Measurements from ENCODE around the gene SCPEP1.

Gene SCPEP1

GRCh38 chr17:57001541-57001940, 23.6 kb downstream of the SCPEP1 start:
- Mint-ChIP-seq H3K36me3 (no peaks in the 10 kb centered on the region), H3K4me3 (no peak overlapping the region), H3K27me3 (no peaks in the 10 kb centered on the region), H3K27ac (no peak overlapping the region), H3K9me3 (no peaks in the 10 kb centered on the region), H3K4me1 (peaks cover 9% of the 10 kb centered on the region)
- DNase-seq: no peak
- CTCF ChIA-PET: interaction anchor here (0.6 to 1.2 kb wide), 2 partner anchors 10 to 1725 kb away, joined by 3 read pairs; no protein-coding TSS in a partner anchor

- Mint-ChIP-seq H3K4me3 (no peak overlapping the region), H3K27me3 (no peaks in the 10 kb centered on the region), H3K4me1 (peaks cover 9% of the 10 kb centered on the region), H3K9me3 (no peaks in the 10 kb centered on the region), H3K27ac (no peak overlapping the region), H3K36me3 (no peaks in the 10 kb centered on the region)
- DNase-seq: no peak
- CTCF ChIA-PET: no interaction called here
Measured at GRCh38 chr17:57002904-57003303, 25.0 kb downstream of the SCPEP1 start.

GRCh38 chr17:57004944-57005579, 27.1 kb downstream of the SCPEP1 start:
- peaks cover 12% of the 10 kb centered on the region for H3K4me1 Mint-ChIP-seq
- no peaks in the 10 kb centered on the region for H3K36me3 Mint-ChIP-seq
- H3K27me3 Mint-ChIP-seq: peaks cover 14% of the 10 kb centered on the region
- DNase-seq: no peak
- H3K4me3 Mint-ChIP-seq: no peak overlapping the region
- CTCF ChIA-PET: no interaction called here
- no peaks in the 10 kb centered on the region for H3K9me3 Mint-ChIP-seq
- no peak overlapping the region for H3K27ac Mint-ChIP-seq

DNA sequence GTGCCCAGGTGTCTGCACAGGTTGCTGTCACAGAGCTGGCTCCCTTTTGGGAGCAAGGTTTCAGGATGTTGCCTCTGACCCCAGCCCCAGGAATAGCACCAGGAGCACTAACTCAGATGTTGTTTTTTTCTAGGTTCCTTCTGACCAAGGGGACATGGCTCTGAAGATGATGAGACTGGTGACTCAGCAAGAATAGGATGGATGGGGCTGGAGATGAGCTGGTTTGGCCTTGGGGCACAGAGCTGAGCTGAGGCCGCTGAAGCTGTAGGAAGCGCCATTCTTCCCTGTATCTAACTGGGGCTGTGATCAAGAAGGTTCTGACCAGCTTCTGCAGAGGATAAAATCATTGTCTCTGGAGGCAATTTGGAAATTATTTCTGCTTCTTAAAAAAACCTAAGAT, 28.1 kb downstream of the SCPEP1 start:
- H3K36me3 Mint-ChIP-seq: no peaks in the 10 kb centered on the region
- CTCF ChIA-PET: no interaction called here
- H3K9me3 Mint-ChIP-seq: no peaks in the 10 kb centered on the region
- no peak for DNase-seq
- no peak overlapping the region for H3K4me3 Mint-ChIP-seq
- H3K27me3 Mint-ChIP-seq: peaks cover 16% of the 10 kb centered on the region
- H3K4me1 Mint-ChIP-seq: peaks cover 14% of the 10 kb centered on the region
- H3K27ac Mint-ChIP-seq: no peak overlapping the region

DNA sequence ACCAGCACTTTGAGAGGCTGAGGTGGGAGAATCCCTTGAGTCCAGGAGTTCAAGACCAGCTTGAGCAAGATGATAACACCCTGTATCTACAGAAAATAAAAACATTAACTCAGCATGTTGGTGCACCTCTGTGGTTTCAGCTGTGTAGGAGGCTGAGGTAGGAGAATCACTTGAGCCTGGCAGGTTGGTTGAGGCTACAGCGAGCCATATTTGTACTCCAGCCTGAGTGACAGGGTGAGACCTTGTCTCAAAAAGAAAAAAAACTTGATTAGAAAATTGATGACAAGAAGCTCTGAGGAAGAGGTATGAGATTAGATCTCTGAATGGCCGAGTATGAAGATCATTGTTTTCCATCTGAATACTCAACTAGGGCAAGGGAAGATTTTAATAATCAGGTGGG, 31.0 kb downstream of the SCPEP1 start:
- CTCF ChIA-PET: interaction anchor here (0.9 kb wide), 1 partner anchor 48 kb away, joined by 3 read pairs; no protein-coding TSS in a partner anchor
- Mint-ChIP-seq H3K27ac (no peak overlapping the region), H3K4me1 (peaks cover 14% of the 10 kb centered on the region), H3K9me3 (no peaks in the 10 kb centered on the region), H3K4me3 (no peak overlapping the region), H3K36me3 (no peaks in the 10 kb centered on the region), H3K27me3 (peaks cover 23% of the 10 kb centered on the region)
- no peak for DNase-seq

DNA sequence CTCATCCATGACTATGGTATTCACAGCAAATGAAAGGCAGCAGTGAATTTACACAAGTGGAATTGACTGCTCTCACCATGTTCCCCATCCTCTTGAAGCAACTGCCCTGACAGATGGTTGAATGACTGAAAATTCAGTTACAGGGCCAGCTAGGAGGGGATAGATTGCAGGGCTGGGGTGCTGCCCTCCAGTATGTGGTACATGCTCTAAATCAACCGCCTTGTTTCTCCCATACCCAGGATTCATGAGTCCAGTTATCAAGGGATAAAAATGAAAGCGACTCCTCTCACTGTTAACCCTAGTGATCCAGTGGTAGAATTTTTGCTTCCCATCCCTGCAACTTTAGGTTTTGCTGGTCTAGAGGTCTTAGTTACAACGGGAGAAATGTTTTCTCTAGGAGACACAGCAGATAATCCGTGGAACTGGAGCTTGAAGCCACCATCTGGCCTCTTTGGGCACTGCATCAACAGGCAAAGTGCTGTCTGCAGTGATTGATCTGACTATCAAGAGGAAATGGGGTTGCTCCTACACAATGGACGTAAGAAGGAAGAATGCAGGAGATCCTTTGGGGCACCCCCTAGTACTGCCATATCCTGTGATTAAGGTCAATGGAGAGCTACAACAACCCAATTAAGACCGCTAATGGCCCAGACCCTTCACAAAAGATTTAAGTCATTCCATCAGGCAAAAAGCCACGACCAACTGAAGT, 32.0 kb downstream of the SCPEP1 start:
- H3K27ac Mint-ChIP-seq: no peak overlapping the region
- no peak overlapping the region for H3K4me3 Mint-ChIP-seq
- CTCF ChIA-PET: interaction anchor here (0.9 to 1.5 kb wide), 6 partner anchors 11 to 192 kb away, joined by 3 to 5 read pairs (median 3); partner anchors contain the start of gene AKAP1

GRCh38 chr17:57010487-57010886, 32.6 kb downstream of the SCPEP1 start:
- Mint-ChIP-seq H3K9me3 (no peaks in the 10 kb centered on the region), H3K36me3 (no peaks in the 10 kb centered on the region), H3K27ac (no peak overlapping the region), H3K4me3 (no peak overlapping the region), H3K4me1 (peaks cover 5% of the 10 kb centered on the region), H3K27me3 (peaks cover 23% of the 10 kb centered on the region)
- CTCF ChIA-PET: interaction anchor here (0.9 to 1.5 kb wide), 6 partner anchors 11 to 192 kb away, joined by 3 to 5 read pairs (median 3); partner anchors contain the start of gene AKAP1
- no peak for DNase-seq

More for the DNA sequence above, 32.0 kb downstream of the SCPEP1 start:
- Mint-ChIP-seq H3K4me1 (peaks cover 11% of the 10 kb centered on the region), H3K9me3 (no peaks in the 10 kb centered on the region), H3K36me3 (no peaks in the 10 kb centered on the region), H3K27me3 (peaks cover 23% of the 10 kb centered on the region)
- DNase-seq: peak; percentile 73

GRCh38 chr17:57011491-57012015, 33.6 kb downstream of the SCPEP1 start:
- peaks cover 33% of the 10 kb centered on the region for H3K27me3 Mint-ChIP-seq
- no peaks in the 10 kb centered on the region for H3K9me3 Mint-ChIP-seq
- CTCF ChIA-PET: interaction anchor here (1.3 to 1.5 kb wide), 3 partner anchors 10 to 193 kb away, joined by 3 to 5 read pairs (median 3); no protein-coding TSS in a partner anchor
- H3K36me3 Mint-ChIP-seq: no peaks in the 10 kb centered on the region
- H3K27ac Mint-ChIP-seq: no peak overlapping the region
- no peak overlapping the region for H3K4me3 Mint-ChIP-seq
- H3K4me1 Mint-ChIP-seq: peaks cover 5% of the 10 kb centered on the region
- DNase-seq: no peak

DNA sequence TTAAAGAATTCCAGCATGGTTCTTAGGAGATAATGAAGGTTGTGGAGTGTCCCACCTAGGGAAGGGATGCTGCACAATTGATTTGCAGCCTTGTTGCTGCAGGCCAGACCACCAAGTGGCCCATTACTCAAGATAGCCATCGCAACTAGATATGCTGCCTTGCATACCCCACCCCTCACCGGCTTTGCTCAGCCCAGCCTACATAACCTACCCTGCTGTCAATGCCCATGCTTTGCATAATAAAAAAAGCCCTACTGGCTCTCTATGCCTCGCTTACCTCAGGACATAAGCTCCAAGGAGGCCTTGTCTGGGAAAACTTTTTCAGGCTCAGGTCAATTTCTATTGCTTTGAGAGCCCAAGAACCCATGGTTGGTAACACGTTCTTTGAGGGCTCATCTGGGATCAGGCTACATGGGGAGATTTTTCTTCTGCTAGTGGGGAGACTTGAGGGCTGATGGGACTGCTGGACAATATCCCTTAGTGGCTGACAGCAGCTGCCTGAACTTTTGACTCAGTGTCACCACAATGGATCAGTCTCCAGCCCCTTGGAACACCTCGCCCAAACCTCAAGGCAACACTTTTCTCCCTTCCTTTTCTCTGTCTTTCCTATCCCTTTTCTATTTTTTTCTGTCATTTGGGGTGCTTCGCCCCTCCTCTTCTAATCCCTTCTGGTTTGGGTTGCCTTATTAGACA, 38.3 kb downstream of the SCPEP1 start:
- no peaks in the 10 kb centered on the region for H3K4me1 Mint-ChIP-seq
- CTCF ChIA-PET: no interaction called here

GRCh38 chr17:57016764-57017116, 38.8 kb downstream of the SCPEP1 start:
- CTCF ChIA-PET: no interaction called here
- no peak overlapping the region for H3K4me3 Mint-ChIP-seq
- DNase-seq: no peak
- no peak overlapping the region for H3K27ac Mint-ChIP-seq
- H3K9me3 Mint-ChIP-seq: no peaks in the 10 kb centered on the region
- H3K4me1 Mint-ChIP-seq: no peaks in the 10 kb centered on the region
- no peaks in the 10 kb centered on the region for H3K36me3 Mint-ChIP-seq
- peaks cover 35% of the 10 kb centered on the region for H3K27me3 Mint-ChIP-seq

More for the DNA sequence above, 38.3 kb downstream of the SCPEP1 start:
- Mint-ChIP-seq H3K36me3 (no peaks in the 10 kb centered on the region), H3K27me3 (peaks cover 39% of the 10 kb centered on the region), H3K9me3 (no peaks in the 10 kb centered on the region), H3K27ac (no peak overlapping the region), H3K4me3 (no peak overlapping the region)
- no peak for DNase-seq

DNA sequence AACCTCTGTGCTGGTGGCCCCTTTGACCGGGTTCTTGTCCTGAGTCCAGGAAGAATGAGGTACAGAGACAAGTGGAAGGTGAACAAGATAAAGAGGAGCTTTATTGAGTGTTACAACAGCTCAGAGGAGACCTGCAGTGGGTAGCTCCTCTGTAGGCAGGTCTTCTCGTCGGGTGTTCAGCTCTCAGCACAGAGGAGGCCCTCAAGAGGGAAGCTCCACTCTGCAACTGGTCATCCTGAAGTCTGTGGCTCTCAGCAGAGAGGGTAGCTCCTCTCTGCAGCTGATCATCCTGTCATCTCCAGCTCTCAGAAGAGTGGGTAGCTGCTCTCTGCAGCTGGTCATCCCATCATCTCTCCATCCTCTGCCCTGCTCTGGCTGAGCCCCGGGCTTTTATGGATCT, 39.7 kb downstream of the SCPEP1 start:
- CTCF ChIA-PET: no interaction called here
- Mint-ChIP-seq H3K36me3 (no peaks in the 10 kb centered on the region), H3K27me3 (peaks cover 33% of the 10 kb centered on the region), H3K4me1 (no peaks in the 10 kb centered on the region), H3K4me3 (no peak overlapping the region), H3K9me3 (no peaks in the 10 kb centered on the region), H3K27ac (no peak overlapping the region)
- DNase-seq: no peak

DNA sequence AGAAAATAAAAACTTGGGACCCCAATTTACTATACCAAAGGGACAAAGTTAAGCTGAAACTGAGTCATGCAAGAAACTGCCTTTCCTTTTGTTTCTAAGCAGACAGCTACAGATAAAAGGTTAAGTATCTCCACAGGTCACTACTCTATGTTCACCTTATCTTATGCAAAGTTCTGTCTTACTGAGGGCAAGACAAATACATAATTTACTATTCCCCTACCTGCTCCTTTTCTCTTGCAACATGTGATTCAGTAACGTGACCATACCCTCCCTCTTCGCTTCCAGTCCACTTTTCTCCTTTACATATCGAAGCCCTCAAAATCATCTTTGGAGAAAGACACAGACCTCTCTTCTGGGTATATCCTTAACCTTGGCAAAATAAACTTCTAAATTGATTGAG, 42.3 kb downstream of the SCPEP1 start:
- CTCF ChIA-PET: no interaction called here
- no peak overlapping the region for H3K27ac Mint-ChIP-seq
- no peak overlapping the region for H3K4me3 Mint-ChIP-seq
- H3K27me3 Mint-ChIP-seq: peaks cover 42% of the 10 kb centered on the region
- no peaks in the 10 kb centered on the region for H3K9me3 Mint-ChIP-seq
- DNase-seq: no peak
- no peaks in the 10 kb centered on the region for H3K36me3 Mint-ChIP-seq
- H3K4me1 Mint-ChIP-seq: no peaks in the 10 kb centered on the region

- Mint-ChIP-seq H3K4me1 (no peaks in the 10 kb centered on the region), H3K27ac (no peak overlapping the region), H3K36me3 (no peaks in the 10 kb centered on the region), H3K27me3 (peaks cover 33% of the 10 kb centered on the region), H3K4me3 (no peak overlapping the region), H3K9me3 (peaks cover 2% of the 10 kb centered on the region)
- CTCF ChIA-PET: interaction anchor here (0.6 to 0.7 kb wide), 2 partner anchors 11 to 92 kb away, joined by 3 to 4 read pairs; no protein-coding TSS in a partner anchor
- no peak for DNase-seq
Measured at GRCh38 chr17:57021226-57021940, 43.5 kb downstream of the SCPEP1 start.

GRCh38 chr17:57025876-57026275, 47.9 kb downstream of the SCPEP1 start:
- DNase-seq: no peak
- Mint-ChIP-seq H3K9me3 (peaks cover 11% of the 10 kb centered on the region), H3K4me1 (no peaks in the 10 kb centered on the region), H3K36me3 (no peaks in the 10 kb centered on the region), H3K27ac (no peak overlapping the region), H3K27me3 (peaks cover 29% of the 10 kb centered on the region), H3K4me3 (no peak overlapping the region)
- CTCF ChIA-PET: no interaction called here
